ENCODE results near the gene IL17RA.
"Not testable (repeated sequence)": the region's sequence is repeated elsewhere in the genome, so short reads cannot be mapped to it uniquely, and the experiment has no call there.

The IL17RA gene, protein sequence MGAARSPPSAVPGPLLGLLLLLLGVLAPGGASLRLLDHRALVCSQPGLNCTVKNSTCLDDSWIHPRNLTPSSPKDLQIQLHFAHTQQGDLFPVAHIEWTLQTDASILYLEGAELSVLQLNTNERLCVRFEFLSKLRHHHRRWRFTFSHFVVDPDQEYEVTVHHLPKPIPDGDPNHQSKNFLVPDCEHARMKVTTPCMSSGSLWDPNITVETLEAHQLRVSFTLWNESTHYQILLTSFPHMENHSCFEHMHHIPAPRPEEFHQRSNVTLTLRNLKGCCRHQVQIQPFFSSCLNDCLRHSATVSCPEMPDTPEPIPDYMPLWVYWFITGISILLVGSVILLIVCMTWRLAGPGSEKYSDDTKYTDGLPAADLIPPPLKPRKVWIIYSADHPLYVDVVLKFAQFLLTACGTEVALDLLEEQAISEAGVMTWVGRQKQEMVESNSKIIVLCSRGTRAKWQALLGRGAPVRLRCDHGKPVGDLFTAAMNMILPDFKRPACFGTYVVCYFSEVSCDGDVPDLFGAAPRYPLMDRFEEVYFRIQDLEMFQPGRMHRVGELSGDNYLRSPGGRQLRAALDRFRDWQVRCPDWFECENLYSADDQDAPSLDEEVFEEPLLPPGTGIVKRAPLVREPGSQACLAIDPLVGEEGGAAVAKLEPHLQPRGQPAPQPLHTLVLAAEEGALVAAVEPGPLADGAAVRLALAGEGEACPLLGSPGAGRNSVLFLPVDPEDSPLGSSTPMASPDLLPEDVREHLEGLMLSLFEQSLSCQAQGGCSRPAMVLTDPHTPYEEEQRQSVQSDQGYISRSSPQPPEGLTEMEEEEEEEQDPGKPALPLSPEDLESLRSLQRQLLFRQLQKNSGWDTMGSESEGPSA

GRCh38 chr22:17084554-17085276 is at the start of gene IL17RA:
IL17RA (plus strand) TSS chr22:17085000; CDS start chr22:17085092, 92 bp downstream.
- DNase-seq (ENCODE audit: low read depth in 2 of 2), result peak; percentile 84 to 91

- no peak for DNase-seq (ENCODE audit: low read depth in 2 of 2)
Observed at GRCh38 chr22:17035246-17035645, 49.6 kb upstream of the IL17RA start.

DNA sequence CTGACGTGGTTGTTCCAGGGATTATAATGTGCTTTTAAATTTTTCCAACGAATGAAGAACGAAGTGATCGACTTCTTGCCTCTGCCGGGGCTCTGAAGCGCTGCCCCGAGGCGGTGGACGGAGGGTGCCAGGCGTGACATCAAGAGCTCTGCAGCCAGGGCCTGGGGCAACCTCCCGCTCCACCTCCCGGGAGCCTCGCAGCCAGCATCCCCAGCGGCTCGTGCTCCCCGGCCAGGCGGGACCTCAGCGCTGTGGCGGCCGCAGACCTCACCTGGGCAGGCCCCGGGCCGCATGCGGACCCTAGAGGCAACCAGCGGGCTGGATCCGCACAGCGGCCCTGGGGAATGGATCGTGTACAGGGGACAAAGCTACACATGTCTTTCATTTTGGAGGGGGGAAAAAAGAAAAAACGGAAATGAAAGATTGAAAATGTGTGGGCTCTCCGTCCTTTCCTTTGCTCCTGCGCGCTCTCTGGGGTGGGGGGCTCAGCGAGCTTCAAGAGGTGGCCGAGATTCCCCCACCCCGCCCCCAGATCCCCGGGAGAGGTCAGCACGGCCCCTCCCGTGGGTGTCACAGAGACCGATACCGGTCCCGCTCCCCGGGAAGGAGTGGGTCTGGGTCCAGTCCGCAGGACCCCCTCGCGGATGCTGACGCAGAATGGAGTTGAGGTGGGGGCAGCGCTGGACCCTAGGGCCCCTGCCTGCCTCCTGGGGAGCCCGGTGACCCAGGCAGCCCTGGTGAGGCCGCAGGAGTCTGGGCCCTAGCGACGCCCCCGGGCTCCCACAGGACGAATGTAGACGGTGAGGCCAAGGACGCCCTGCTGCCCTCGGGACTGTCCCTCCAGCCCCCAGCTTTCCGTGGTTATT is 48.6 kb upstream of the IL17RA start:
- DNase-seq (ENCODE audit: low read depth in 2 of 2), result not testable (repeated sequence)

DNA sequence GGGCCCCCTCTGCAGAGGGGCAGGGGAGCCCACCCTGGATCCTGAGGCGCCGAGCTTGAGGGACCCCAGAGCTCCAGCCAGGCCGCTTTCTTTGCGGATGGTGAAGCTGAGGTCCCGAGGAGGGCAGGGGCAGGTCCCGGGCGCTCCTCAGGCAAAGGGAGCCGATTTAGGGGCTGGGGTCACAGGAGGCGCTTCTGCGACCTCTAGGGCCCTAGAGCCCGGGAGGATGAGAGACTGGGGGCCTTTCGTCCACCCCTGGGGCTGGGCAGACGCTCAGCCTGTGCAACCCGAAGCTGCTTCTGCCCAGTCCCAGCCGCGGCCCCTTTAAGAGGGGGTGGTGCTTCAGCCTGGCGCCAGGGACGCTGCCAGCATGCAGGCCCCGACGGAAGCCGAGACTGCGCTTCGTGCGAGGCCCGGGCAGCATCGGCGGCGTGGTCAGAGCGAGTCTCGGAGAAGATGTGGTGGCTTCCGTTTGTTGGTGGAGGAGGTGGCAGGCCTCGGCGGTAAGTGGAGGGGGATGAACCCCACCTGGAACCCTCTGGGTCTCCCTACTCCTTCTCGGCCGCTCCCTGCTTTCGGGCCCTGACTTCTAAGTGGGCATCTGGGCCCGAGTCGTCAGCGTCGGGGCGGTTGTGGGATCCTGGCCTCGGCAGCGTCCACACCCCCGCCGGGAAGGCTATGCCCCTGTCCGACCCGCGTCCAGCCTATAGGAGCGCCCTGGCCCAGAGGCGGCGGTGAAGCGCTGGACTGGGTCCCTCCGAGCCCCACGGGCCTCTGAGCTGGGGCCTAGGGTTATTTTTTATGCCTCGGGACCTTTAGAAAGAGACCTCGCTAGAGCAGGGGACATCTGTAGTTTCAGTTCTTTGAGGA is 47.7 kb upstream of the IL17RA start:
- not testable (repeated sequence) for DNase-seq (ENCODE audit: low read depth in 2 of 2)

DNA sequence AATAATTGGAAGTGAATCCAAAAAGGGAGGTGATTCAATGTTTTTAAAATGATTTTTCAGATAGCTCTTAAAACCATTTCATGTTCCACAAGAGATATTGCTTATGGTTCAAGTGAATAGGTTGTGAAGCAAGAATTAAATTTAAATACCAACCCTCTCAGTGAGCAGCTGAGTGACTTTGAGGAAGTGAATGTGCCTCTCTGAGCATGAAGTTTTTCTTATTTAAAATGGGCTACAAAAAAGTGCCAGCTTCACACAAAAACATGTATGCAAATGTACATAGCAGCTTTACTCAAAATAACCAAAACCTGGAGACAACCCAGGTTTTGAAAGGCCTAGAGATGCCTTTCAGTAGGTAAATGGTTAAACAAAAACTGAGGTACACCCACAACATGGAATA is 41.3 kb upstream of the IL17RA start:
- no peak for DNase-seq (ENCODE audit: low read depth in 2 of 2)

- no peak for DNase-seq (ENCODE audit: low read depth in 2 of 2)
Observed at GRCh38 chr22:17046566-17047348, 38.0 kb upstream of the IL17RA start.

GRCh38 chr22:17047656-17048055 is 37.1 kb upstream of the IL17RA start:
- DNase-seq (ENCODE audit: low read depth in 2 of 2), result no peak

DNA sequence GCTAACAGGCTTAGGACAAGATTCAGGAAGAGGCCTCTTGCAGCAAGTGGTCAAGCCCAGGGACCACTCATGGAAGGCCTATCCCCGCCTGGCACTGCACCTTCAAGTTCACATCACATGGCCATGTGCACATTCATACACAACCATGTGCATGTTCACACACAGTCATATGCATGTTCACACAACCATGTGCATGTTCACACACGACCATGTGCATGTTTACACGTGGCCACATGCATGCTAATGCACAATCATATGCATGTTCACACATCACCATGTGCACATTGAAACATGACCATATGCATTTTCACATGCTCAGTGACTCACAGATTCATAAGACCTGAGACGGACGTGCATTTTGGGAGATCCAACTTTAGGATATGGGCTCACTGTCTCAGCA is 28.7 kb upstream of the IL17RA start:
- no peak for DNase-seq (ENCODE audit: low read depth in 2 of 2)

- DNase-seq (ENCODE audit: low read depth in 2 of 2), result no peak
Observed at GRCh38 chr22:17056807-17057206, 28.0 kb upstream of the IL17RA start.

DNA sequence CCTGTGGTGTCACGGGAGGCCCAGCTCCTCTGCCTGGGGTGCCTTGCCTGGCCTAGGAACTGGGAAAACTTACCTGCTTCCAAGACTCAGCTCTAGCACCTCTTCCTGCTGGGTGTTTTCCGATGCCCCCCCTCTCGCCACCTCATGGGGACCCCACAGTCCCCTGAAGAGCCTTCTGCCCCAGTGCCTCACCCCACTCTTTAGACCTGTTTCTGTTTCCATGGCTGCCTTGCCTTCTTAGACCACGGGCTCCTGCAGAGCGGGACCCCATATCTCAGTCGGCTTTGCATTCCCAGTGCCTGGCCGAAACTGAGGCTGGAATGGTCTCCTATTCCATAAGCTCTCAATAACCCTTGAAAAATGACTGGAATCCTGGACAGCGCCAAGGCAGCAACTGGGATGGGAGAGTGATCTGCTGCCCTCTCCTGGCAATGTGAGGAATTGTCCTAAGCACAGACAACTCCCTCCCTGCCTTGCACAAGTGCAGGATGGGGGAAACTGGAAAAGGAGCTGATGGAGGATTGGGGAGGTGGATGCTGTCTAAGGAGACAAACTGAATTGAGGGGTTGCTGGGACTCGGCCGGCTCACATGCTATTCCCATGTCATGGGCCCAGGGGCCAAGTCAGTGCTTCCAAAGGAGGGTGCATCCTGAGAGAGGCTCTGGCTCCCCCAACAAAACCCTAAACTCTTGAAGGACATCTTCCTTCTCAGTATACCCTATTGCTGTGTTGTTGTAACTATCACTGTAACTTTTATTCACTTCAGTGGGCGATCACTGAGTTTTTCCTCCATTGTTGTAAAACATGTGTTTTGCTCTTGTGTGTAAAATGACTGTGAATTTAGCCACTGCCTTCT is 26.6 kb upstream of the IL17RA start:
- DNase-seq (ENCODE audit: low read depth in 2 of 2), result peak in 1 of 2 experiments; percentile 47

GRCh38 chr22:17060126-17060525 is 24.7 kb upstream of the IL17RA start:
- DNase-seq (ENCODE audit: low read depth in 2 of 2), result no peak

- no peak for DNase-seq (ENCODE audit: low read depth in 2 of 2)
Observed at GRCh38 chr22:17063411-17064106, 21.2 kb upstream of the IL17RA start.

DNA sequence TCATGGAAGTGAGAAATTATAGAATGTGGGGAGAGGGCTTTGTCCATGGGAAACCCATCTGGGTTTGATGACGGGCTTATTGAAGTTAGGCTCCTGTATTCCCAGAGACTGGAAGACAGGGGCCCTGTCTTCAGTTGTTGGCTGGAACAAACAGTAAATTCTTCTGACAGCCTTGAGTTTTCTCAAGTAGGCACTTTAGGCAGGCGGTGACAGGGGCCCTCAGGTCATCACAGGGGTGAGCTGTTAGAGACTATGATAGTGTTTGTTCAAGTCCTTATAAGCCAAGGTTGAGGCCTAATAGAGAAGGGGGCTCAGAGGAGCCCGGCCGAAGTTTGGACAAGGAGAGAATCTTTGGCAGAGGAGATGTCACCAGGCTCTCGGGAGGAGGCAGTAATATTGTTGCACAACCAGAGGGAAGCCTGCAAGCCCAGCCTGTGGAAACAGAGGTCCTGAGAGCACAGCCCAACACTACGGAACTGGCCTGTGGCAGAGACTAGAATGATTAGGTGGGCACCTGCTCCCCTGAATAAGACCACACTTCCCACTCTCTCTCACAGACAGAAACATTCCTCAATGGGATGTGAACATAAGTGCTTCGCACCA is 20.2 kb upstream of the IL17RA start:
- DNase-seq (ENCODE audit: low read depth in 2 of 2), result no peak

DNA sequence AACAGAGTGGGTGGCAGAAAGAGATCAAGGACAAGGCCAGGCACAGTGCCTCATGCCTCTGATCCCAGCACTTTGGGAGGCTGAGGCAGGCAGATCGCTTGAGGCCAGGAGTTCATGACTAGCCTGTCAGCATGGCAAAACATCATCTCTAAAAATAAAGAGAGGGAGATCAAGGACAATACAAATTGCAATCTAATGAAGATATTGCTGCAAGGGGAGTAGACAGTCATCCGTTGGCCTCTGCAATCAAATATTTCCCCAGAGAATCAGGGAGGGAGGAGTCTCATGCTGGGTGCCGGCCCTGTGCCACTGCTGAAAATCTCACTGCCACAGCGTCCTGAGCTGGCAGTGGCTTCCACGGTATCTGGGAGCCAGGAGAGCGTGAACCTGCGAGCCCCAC is 19.4 kb upstream of the IL17RA start:
- no peak for DNase-seq (ENCODE audit: low read depth in 2 of 2)

GRCh38 chr22:17072877-17073276 is 11.9 kb upstream of the IL17RA start:
- DNase-seq (ENCODE audit: low read depth in 2 of 2), result no peak

DNA sequence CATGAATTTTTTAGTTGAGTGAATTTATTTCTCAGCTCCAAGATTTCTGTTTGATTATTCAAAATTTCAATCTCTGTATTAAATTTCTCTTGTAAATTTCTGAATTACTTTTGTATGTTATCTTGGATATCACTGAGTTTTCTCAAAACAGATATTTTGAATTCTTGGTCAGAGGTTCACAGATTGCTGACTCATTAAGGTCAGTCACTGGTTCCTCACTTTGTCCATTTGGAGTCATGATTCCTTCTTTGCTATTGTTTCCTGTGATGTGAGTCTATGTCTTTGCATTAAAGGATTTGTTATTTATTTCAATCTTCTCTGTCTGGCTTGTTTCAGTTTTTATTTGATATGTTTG is 10.2 kb upstream of the IL17RA start:
- no peak for DNase-seq (ENCODE audit: low read depth in 2 of 2)

GRCh38 chr22:17077255-17077654 is 7.5 kb upstream of the IL17RA start:
- no peak for DNase-seq (ENCODE audit: low read depth in 2 of 2)

GRCh38 chr22:17079572-17079971 is 5.2 kb upstream of the IL17RA start:
- no peak for DNase-seq (ENCODE audit: low read depth in 2 of 2)

All from stimulated activated CD4-positive, alpha-beta T cell treated with anti-CD3 and anti-CD28 coated beads, Interleukin-12 subunit alpha, Interleukin-12 subunit beta, amount 100 ng/mL, for 24 hours (primary cell).